HG03045 (cell line): ENCODE data around the gene YPEL2.
"Not testable (repeated sequence)": the region's sequence is repeated elsewhere in the genome, so short reads cannot be mapped to it uniquely, and the experiment has no call there.

Source experiments
- ATAC-seq: cut with Tn5 transposase; IDR thresholded peaks from one replicate; pipeline ENCODE4 v1.9.1; 2021; ENCODE audit warnings: mild to moderate bottlenecking, moderate library complexity; ENCODE audit not compliant: unreplicated experiment

The YPEL2 gene

DNA sequence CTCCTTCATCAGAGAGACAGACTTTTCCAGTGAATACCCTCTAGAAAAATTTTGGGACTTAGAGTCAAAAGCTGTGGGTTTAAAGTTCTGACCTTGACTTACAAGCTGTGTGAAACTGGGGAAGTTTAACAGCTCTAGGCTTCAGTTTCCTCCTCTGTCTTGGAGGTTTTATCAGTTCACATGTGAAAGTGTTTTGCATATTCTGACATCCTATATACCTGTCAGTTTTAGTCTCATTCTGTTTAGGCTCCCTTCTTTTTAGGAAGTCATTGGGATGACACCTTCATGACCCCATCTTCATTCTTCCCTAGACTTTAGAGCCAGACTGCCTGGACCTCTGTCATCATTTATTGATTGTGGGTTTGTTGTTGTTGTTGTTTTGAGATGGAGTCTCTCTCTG is 44.4 kb downstream of the YPEL2 start:
- no peak for ATAC-seq

DNA sequence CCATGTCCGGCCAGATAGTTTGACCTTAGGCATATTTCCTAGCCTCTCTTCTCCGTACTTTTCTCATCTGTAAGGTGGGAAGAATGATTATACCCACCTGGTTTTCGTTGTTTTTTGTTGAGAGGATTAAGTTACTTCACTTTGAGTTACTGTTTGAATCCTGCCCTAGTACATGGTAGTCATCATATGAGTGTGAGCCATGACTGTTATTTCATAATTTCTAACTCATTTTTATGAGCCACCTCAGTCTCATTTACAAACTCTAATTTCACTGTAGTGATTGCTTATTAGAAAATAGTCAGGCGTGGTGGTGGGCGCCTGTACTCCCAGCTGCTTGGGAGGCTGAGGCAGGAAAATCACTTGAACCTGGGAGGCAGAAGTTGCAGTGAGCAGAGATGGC is 45.1 kb downstream of the YPEL2 start:
- no peak for ATAC-seq

DNA sequence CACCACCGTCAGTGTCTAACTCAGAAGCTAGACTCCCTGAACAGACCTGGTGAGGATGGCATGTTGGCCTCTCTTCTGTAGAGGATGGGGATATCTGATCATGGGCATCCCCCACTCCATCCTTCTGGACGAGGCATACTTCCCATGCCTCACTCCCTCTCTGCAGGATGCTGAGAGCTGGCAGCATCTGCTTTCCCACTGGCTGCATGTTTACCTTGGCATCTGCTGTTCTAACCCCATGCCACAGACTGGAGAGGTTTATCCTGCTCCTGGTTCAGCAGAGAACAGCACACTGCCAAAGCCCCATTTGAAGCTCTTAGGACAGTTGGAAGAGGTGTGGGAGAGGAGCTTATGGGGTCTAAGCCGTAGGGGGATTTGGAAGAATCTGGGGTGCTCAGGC is 46.0 kb downstream of the YPEL2 start:
- ATAC-seq, result no peak

DNA sequence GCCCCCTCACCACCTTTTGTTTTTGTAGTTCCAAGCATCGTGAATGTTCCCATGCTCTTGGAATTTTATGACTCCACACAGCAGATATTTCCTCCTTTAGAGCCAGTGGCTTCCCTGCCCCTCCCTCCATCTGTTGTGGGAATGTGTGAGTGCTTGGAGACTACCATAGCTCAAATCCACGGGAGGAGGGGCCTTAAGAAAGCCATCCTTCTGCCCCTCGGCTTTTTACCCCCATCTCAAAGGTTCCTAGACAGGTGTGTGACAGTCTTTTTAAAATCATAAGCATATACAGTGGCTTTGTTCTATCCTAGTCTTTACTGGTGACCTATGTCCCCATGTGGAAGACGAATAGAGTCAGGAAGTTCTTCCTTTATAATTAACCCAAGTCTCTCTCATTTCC is 47.2 kb downstream of the YPEL2 start:
- ATAC-seq, result no peak

DNA sequence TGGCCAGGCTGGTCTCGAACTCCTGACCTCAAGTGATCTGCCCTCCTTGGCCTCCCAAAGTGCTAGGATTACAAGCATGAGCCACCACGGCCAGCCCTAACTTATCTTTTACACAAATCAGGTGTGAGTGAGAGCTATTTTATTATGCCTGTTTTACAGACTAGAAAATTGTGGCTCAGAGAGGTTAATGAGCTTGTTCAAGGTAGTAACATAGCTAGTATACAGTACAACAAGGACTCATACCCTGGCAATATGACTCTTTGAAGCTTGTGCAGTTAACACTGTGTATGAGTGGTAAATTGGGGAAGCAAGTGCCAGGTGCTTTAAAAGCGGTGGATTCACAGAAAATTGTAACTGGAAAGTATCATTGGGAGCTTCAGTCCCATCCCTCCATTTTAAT is 49.0 kb downstream of the YPEL2 start:
- no peak for ATAC-seq

DNA sequence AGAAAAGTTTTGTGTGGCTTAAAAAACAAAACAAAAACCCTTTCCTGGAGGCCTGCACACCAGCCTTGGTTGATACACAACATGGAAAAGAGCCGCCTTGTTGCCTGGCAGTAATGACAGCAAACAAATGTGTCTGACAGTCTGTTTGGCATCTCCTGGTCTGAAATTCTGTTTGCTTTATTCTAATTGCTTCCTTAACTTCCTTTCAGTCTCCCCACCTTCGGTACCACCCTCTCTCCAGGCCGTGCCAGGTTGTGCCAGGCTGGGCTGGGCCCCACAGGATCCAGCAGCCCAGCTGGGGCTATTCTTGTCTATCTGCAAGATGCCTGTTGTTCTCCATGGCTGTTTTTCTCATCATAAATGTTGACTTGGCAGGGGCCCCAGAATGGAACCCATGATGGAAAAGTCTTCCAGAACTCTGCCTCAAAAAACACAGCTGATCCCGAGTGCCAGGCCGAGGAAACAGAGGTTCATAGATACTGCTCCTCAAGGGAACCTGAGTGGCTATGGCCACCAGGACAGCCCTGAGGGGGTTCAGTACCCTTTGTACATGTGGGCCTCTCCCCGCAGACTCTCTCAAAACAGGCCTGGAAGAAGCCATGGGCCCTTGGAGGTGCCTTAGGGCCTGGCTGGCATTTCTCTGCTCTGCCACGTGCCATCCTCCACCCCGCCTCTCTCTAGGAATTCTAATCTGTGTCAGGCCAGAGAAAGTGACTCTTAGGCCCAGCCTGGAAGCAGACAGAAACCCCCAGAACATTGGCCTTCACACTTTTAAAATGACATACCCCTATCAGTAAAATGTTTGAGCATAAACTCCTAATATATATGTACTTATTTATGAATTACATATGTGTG is 50.5 kb downstream of the YPEL2 start:
- ATAC-seq, result no peak

DNA sequence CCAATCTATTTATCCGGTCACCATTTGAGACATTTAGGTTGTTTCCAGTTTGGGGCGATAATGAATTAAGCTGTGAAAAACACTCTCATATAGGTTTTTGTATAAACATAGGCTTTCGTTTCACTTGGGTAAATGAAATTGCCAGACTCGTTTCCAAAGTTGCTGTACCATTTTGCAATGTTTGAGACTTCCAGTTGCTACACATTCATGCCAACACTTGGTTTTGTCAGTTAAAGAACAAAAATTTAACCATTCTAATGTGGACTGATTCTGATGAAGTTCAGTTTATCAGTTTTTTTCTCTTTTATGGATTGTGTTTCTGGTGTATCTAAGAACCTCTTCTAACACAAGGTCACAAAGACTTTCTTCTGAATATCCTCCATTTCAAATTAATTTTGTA is 52.4 kb downstream of the YPEL2 start:
- no peak for ATAC-seq

DNA sequence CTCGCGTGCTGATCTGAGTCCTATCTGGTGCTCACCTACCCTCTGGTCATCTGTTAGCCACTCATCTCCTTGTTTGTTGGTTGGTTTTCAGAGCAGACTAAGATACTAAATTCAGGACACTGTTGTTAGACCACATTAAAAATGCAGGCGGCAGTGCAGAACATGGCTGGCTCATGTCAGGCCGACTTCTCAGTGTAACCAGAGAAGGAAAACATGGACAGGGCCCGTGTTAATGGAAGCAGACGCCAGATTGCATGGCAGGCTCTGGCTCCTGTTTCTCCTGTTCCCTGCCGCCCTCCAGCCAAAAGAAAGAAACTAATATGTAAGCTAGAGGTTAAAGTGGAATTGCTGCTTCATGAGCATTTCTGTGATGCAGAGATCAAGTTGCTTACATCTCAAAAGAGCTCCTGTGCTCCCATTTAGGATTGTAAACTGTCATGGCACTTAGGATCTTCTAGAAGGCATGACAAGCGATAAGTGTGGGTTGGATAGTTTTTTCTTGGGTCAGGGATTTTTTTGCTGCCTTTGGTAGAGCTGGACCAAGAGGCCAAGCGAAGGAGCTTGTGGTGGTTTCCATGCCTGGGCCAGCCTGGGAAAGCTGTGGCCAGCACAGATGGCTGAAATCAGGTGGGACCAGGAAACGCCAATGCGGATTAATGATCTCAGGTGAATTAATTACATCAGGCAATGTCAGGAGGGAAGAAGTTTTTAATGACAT is 56.1 kb downstream of the YPEL2 start:
- no peak for ATAC-seq

DNA sequence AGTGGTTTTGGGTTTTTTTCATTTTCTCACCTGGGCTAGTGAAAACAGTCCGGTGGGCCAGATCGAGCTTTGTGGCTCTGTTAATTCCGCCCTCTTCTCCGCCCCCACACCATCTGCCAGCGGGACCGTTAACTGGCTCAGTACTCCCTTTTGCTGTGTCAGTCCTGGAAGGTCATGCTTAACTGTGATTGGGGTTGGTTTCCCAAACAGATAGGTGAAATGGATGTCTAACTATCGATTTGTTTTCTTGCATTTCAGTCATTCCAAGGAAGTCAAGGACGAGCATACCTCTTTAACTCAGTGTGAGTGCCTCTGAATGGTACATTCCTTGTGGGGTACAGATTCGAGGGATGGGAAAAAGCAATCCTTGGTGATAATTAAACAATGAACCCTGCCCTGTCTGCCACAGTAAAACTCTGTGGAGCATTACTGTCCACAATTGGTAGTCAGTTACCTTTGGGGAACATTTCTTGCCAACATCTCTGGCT is 56.7 kb downstream of the YPEL2 start:
- ATAC-seq, result no peak

DNA sequence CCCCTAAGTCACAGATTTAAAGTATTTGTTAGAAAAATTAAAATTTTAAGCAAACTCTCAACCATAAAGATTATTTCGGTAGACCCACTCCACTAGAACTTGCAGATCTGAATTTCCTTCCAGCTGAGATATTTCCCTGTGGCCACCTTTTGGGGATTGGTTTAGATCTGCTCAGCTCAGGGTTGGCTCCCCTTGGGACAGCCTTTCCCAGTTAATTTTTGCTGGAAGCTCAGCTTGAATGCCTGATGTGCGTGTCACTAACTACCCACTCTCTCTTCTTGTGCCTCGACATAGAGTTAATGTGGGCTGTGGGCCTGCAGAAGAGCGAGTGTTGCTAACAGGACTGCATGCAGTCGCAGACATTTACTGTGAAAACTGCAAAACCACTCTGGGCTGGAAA is 57.6 kb downstream of the YPEL2 start:
- ATAC-seq, result no peak

DNA sequence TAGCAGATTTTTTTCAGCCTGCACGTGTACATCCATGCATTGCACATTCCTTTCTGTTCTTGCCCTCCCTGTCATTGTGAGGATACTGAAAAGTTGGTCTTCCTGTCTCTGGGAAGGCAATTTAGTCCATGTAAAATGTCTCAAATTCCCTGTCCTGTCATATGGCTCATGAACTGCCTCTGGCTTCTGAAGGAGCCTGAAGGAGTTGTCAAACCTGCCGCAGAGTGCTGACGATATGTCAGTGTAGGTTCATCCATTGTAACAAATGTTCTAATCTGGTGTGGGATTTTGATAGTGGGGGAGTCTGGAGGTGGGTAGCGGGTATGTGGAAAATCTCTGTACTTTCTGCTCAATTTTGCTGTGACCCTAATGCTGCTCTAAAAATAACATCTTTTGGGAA is 59.6 kb downstream of the YPEL2 start:
- no peak for ATAC-seq

DNA sequence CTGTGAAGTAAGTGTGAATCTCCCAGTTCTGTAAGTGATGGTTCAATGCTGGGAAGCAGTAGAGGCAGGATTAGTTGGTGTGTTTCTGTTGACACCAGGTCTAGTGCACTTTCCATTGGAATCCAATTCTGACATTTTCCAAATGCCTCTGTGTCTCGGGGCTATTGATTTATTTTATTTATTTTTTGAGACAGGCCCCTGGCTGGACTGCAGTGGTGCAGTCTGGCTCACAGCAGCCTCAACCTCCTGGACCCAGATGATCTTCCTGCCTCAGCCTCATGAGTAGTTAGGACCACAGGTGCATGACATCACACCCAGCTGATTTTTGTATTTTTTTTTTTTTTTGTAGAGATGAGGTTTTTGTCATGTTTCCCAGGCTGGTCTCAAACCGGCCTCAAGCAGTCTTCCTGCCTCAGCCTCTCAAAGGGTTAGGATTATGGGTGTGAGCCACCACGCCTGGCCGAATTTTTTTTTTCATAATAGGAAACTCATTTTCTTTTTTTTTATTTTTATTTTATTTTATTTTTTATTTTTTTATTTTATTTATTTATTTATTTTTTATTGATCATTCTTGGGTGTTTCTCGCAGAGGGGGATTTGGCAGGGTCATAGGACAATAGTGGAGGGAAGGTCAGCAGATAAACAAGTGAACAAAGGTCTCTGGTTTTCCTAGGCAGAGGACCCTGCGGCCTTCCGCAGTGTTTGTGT is 61.7 kb downstream of the YPEL2 start:
- no peak for ATAC-seq

DNA sequence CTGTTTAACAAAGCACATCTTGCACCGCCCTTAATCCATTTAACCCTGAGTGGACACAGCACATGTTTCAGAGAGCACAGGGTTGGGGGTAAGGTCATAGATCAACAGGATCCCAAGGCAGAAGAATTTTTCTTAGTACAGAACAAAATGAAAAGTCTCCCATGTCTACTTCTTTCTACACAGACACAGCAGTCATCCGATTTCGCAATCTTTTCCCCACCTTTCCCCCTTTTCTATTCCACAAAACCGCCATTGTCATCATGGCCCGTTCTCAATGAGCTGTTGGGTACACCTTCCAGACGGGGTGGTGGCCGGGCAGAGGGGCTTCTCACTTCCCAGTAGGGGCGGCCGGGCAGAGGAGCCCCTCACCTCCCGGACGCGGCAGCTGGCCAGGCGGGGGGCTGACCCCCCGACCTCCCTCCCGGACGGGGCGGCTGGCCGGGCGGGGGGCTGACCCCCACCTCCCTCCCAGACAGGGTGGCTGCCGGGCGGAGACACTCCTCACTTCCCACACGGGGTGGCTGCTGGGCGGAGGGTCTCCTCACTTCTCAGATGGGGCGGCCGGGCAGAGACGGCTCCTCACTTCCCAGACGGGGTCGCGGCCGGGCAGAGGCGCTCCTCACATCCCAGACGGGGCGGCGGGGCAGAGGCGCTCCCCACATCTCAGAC is 62.4 kb downstream of the YPEL2 start:
- not testable (repeated sequence) for ATAC-seq

DNA sequence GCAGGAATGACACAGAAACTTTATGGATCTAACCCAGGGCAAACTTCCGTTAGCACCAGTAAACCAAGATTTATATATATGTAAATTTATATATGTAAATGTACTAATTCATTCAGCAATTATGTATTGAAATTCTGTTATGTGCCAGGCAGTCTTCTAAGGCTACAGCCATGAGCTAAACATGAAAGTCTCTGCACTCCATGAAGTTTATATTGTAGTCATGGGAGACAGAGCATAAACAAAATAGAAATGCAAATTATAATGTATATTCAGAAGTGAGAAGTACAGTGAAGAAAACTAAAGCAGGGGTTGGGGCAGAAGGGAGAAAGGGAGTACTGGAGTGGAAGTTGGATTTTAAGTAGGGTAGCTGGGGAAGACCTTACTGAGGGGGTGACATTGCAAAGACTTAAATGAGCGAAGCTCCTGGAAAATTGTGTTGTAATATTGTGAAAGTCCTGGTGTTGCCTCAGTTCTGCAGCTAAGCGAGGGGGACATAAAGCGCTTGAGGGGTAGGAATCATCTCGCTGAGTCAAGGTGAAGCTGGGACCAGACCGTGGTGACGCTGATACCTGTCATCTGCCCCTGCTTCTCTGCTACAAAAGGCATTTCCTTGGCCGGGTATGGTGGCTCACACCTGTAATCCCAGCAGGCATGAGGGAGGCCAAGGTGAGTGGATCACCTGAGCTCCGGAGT is 64.8 kb downstream of the YPEL2 start:
- no peak for ATAC-seq

DNA sequence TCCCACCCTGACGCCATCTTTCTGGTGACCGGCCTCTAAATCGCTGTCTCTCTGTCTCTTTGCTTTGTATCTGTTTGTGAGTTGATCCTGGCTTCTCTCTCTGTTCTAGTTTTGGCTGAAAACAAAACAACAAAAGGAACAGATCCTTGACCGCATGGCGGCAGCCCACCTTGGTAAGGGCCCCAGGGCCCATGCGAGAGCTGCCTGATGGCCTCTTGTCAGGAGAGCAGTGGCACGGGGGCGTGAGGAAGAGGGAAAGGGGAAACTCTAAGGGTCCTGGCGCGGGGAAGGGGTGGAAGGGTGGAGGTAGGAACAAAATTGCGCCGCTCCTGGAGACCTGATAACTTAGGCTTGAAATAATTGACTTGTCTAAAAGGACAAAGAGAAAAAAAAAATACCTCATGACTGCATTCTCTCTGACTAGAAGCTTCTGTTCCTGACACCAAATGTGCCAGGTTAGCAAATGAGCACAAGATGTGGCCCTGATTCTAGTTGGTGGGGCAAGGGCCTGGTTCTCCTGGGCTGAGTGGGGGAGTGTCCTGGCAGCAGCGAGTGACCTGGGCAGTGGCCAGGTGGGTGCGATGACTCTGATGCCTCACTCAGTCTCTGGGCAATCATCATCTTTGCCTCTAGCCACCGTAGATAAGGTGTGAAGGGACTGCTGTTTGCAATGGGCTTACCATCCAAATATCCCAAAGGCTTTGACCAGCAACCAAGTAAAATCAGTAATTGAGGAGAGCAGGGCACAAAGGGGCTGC is 66.0 kb downstream of the YPEL2 start:
- no peak for ATAC-seq

DNA sequence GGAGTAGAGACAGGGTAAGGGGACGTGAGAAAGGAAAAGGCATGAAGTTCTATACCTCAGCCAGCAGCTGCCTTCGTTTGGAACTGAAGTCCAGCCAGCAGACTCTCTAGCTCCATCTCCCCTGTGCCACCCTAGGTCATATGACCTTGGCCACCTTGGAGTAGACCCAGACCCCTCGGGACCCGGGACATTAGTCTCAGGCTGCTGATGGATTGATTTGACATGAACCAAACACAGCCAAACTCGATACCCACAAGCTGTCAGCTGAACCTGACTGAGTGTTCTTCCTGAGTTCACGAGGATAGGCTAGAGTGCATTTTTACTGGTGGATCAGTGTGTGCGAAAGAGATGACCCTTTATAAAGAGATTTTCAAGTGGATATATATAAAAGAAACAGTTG is 68.5 kb downstream of the YPEL2 start:
- no peak for ATAC-seq

DNA sequence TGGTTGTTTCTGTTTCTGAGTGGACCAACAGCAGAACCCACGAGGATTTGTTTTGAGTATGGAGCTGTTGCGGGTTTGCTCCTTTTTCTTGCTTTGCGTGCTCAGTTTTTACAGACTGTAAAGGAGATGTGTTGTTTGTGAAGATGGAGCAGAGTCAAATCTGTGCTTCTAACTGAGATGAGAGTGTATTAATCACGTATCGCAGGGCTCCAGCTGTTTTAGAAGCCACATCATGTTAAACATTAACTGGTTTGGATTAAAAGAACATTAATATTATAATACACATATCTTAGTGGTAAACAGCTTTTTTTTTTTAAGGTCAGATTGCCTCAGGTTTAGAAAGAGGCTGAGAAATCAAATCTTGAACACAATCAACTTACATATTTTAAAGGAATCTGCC is 69.4 kb downstream of the YPEL2 start:
- no peak for ATAC-seq

DNA sequence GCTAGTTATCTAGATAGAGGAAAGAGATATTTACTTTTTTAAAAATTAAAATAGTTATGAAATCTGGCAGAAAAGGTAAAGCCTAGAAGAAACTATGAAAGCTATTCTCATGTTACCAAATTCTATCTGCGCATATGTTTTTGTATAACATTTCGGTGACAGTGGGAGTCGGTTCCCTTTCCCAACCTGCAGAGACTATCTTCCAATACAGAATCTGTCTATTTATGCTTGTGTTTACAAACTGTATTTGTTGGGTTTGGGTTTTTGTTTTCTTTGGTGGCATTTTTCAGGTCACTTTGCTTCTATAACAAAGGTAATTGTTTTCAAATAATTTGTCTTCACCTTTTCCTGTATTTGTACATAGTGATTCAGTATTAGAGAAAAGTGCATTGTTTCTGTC is 69.8 kb downstream of the YPEL2 start:
- no peak for ATAC-seq

DNA sequence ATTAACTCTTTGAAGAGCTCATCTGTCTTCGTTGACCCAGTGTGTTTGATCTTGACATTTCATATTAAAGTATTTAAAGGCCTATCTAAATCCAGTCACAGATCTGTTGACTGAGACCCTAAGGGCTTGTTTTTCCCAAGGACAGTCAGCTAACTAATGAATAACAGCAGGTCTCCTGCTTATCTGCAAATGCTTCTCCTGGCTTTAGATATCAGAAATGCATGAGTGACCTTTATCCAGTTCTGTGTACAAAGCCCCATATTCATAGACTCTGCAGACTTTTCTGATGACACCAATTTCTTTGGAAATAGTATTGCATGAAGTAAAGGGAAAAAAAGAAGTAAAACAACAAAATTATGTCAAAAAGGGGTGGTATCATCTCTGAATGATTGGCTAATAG is 70.3 kb downstream of the YPEL2 start:
- no peak for ATAC-seq

DNA sequence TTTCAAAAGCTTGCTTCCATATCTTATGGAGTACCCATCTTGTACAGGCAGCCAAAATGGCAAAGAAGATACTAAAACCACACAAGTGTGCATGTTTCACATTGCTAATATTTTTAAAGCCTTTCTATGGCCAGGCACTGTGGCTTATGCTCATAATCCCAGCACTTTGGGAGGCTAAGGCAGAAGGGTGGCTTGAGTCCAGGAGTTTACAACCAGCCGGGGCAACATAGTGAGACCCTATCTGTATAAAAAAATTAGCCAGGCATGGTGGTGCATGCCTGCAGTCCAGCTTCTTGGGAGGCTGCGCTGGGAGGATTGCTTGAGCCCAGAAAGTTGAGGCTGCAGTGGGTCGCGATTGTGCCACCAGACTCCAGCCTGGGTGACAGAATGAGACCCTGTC is 71.3 kb downstream of the YPEL2 start:
- ATAC-seq, result no peak
